Hypothalamus (tissue), 51 donors: ENCODE measurements around the gene ARL17B.
"Not testable (repeated sequence)": the region's sequence is repeated elsewhere in the genome, so short reads cannot be mapped to it uniquely, and the experiment has no call there.

Experiments
- DNase-seq, 51 donors: peaks; one replicate each; lab custom pipeline; 2025; lab: John Stamatoyannopoulos, UW

Gene ARL17B

DNA sequence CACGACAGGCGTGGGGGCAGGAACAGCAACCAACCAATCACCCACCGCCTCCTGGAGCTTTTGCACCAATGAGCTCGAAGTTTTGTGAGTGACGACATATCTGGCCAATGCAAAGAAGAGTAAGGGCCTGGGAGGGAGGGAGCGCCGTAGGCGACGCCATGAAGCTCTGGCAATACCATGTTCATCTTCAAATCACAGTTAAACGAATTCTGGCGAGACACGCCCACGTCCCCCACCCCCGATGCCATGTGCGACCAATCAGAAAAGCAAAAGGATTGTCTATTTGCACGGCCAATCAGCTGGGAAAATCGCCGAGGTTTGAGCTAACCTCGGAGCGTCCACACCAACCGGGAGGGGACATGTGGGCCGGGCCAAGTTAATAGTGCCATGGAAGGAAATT, at the start of gene ARL17B:
TSS of gene ARL17B (minus strand) at position 12 of the 400 bp plus-strand sequence. CDS start 3,369 bp downstream, outside the sequence.
- not testable (repeated sequence) for DNase-seq

DNA sequence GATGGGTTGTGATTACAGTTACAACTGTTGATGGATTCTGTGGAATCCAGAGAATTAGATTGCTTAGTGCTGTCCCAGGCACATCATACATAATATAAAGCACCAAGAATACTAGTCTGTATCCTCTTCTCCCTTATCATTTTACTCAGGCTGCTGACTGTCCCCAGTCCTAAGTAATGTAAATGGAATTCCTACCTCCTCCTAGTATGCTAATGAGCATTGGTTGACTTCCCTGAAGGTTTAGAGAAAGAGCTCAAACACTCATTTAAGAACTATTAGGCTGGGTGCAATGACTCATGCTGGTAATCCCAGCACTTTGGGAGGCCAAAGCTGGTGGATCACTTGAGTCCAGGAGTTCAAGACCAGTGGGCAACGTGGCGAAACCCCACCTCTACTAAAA, 48.3 kb upstream of the ARL17B start:
- not testable (repeated sequence) for DNase-seq

DNA sequence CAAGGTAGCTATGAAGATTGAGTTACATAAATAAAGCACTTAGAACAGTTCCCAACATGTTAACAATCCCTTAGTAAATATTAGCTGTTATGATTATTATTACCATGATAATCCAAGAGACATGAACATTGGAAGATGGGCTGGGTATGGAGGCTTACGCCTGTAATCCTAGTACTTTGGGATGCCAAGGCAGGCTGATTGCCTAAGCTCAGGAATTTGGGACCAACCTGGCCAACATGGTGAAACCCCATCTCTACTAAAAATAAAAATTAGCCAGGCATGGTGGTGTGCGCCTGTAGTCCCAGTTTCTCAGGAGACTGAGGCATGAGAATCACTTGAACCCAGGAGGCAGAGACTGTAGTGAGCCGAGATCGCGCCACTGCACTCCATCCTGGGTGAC, 45.6 kb upstream of the ARL17B start:
- DNase-seq: not testable (repeated sequence)

DNA sequence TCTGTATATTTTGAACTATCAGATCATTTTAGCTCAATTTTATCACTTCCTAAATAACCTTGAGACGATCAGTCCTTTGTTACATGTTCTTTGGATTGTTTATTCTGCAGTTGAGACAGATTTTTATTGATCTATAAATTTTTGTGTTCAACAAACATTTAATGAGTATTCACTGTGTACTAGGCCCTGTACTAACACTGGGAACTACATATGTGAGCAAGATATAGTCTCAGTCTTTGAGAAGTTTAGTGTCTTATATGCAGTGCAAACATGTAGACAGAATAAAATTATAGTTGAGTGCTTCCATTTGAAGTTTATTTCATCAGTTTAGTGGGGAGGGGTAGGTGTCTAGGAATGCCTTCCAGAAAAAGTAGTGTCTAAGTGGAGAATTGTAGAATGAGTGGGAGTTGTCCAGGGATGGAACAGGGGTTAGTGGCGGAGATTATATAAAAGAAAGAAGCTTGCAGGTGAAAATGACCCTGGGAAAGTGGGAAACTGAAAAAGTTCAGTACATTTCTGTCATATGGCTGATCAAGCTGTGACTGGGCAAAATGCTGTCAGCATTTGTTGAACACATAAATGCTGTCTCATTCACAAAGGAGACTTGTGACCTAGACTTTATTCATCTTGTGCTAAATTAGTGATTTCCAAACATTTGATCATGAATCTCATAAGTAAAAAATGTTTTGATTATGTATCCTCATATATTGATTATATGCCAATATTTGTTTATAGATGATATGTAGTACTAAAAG, 39.6 kb upstream of the ARL17B start:
- DNase-seq: not testable (repeated sequence)

DNA sequence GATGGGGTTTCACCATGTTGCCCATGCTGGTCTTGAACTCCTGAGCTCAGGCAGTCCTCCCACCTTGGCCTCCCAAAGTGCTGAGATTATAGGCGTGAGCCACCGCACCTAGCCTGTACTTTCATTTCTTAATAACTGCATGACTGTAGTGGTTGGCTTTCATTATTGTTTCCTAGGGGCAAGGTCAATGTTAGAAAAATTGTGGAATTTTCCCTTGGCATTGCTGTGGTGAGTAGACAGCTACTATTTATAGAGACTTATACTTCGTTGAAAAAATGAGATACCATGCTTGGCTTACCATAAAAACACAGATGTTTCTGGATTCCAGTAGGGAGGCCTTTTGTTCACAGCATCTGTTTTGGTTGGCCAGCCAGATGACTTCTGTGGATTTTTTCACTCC, 39.0 kb upstream of the ARL17B start:
- DNase-seq: not testable (repeated sequence)

DNA sequence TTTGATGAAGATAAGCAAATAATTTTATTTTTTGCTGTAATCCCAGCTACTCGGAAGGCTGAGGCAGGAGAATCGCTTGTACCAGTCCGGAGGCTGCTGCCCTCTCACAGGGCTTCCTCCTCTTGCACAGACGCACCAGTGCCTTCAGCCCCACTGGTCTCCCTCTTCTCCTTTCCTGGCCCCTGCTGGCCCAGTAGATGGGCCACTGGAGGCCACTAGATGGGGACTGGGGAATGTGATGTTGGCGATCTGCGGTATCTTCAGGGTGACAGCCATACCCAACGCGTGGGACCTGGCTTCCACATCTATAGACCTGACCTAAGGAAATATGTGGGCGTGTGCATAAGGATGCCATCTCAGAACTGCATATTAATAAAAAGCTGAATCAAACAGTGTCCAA, 38.4 kb upstream of the ARL17B start:
- DNase-seq: not testable (repeated sequence)

DNA sequence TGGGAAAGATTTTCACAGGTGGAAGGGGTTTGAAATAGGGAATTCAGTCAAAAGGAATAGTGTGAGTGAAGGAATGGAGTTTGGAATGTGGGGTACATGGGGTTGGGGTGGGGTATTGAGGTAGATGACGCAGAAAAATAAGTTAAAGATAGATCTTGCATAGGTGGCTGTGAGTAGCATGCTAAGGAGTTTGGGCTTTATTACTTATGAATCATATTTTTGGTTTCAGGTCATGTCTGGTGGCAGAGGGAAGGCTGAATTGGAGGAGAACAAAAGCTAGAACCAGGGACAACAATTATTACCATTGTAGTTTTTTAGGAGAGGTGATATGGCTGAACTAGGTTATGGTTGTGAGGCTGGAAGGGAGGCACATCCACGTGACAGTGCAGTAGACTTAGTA, 34.7 kb upstream of the ARL17B start:
- DNase-seq: not testable (repeated sequence)

GRCh38 chr17:46393702-46394101, 32.1 kb upstream of the ARL17B start:
- DNase-seq: not testable (repeated sequence)

GRCh38 chr17:46385491-46385890, 23.9 kb upstream of the ARL17B start:
- not testable (repeated sequence) for DNase-seq

DNA sequence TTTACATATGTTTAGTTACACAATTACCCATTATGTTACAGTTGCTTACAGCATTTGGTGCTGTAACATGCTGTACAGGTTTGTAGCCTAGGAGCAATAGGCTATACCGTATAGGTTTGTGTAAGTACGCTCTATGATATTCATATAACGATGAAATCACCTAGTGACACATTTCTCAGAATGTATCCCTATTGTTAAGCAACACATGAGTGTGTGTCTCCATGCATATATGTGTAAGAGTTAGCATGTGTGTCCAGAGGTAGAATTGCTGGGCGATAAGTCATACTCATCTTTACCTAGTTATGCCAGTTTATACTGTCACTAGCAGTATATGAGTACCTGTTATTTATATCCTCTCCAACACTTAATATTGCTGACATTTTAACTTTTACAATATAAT, 21.6 kb upstream of the ARL17B start:
- DNase-seq: not testable (repeated sequence)

DNA sequence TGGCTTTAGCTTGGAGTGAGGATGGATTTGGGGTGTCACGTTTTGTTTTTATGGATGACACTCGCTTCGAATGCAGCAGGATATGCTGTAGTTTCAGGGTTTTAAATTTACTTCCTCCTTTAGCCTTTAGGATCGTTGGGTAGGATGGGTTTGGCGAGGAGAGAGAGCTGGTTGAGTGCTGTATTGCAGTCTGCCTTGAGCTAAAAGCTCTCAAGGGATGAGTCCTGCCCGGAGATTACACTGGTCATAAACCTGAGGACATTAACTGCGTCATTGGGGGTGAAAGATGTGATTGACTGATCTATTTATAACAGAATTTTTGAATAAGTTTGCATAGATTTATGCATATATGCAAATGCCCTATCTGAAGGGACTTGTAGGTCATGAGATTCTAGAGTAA, 11.9 kb upstream of the ARL17B start:
- DNase-seq: not testable (repeated sequence)

DNA sequence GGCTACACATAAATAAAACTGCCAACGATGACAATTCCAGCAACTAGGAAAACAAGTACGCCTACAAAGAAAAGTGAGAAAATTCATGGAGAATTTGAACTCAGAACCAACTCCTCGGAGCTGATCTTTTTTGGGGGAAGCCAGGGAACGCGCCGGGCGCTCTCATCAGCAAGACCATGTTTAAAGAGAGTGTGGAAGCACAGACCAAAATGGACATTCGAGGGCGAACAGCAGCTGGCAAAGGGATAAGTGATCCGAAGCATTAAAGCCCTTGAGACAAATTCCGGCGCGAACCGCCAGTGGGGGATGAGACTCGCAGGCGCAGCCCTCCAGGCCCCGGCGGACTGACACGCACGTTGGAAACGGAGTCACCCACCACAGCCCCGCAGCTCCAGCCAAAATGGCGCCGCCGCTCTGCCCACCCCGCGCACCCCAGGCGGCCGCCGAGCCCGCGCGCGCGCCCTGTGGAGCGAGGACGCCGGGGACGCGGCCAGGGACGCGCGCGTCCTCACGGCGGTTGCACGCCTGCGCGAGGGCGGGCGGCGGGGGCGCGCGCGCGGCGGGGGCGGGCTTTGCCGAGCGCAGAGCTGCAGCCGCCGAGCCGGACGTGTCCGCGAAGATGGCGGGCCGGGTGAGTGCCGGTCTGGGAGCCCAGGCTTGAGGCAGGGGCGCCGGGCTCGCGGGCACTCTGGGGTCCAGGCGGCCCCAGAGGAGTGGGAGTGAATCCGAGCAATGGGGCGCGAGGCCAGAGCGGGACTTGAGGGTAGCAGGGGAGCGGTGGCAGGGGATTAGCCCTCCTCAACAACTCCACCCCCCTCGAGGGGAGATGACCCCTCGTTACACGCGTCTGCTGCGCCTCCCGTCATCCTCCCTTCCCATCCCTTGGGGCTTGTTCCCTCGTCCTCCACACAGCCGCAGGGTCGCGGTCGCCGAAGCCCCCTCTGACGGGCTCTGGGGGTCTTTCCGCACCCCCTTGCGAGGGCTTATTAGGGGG, 11.0 kb upstream of the ARL17B start:
- not testable (repeated sequence) for DNase-seq

DNA sequence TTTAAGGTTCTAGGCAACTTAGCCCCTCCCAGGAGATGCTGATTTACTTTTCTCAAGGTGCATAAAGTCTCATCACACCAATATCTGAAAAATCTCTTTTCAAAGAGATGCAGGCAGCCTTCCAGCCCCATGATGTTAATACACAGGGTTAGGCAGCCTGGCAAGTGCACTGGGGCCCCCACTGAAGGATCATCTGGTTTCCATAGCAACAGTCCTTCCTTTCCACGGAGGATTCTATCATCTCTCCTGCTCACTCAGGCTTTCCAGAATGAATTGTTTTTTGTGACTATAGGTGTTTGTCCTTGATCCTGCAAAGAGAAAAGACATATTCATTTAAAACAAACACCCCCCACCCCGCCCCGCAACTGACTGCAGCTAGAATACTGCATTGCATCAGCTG, 6.0 kb upstream of the ARL17B start:
- DNase-seq: not testable (repeated sequence)

GRCh38 chr17:46361145-46361735, 326 bp downstream of the ARL17B start:
- not testable (repeated sequence) for DNase-seq

DNA sequence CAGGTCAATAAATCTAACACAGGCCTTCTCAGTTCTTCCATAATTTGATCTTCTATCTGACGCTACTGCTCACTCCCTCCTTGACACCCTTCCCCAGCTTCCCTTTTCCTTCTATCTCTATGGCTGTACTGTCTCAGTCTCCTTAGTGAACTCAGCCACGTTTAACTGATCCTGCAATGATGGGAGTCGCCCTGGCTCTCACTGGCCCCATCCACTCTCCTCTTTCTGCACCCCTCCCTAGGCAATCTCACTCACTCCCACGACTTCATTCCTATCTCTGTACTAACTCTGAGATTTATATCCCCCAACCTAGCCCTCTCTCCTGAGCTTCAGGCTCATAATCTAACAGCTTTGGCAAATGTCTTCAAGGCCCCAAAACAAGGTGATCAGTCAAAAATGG, 7.7 kb downstream of the ARL17B start:
- not testable (repeated sequence) for DNase-seq

DNA sequence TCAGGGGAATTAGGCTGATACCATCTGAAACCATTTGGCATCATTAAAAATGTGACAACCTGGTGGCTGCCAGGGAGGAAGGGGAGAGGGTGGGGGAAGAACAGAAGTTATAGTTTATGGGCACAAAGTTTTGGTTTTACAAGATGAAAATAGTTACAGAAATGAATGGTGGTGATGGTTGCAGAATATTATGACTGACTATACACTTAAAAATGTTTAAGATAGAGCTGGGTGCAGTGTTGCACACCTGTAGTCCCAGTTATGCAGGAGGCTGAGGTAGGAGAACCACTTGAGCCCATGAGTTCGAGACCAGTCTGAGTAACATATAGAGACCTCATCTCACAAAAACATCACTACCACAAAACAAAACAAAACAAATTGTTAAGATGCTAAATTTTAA, 12.5 kb downstream of the ARL17B start:
- DNase-seq: not testable (repeated sequence)

DNA sequence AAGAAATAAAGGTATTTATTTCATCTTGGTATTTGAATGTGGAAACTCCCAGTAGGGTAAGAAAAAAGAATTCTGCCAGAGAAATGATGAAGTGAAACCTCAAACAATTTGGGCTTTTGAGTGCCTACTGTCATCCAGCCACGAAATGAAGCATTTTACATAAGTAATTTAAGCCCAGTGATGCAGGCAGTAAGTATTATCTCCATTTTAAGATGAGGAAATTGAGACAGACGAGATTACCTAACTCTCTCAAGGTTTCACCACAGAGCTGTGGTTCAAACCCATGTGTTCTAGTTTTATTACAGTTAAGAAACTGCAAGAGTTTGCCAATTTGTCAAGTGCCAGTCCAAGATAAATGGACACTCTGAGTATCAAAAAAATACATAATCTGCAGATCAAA, 13.2 kb downstream of the ARL17B start:
- DNase-seq: not testable (repeated sequence)

DNA sequence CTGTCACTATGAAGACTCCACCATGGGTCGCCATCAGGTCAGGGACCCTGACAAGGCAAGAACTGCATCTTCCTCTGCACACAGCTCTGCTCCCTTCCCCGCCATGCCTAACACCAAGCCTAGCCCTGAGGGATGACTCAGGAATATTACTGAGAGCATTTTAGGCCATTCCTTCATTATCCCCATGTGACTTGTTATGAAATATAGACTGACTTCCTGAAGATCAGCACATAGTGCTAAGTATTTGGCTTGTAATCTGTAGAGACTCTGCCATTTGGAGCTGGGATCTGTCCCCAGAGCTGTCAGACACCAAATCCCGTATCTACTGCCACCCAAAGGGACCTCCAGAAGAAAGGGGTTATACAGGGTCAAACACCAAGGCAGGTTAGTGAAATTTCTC, 19.4 kb downstream of the ARL17B start:
- DNase-seq: not testable (repeated sequence)

GRCh38 chr17:46341220-46341619, 20.3 kb downstream of the ARL17B start:
- DNase-seq: not testable (repeated sequence)

DNA sequence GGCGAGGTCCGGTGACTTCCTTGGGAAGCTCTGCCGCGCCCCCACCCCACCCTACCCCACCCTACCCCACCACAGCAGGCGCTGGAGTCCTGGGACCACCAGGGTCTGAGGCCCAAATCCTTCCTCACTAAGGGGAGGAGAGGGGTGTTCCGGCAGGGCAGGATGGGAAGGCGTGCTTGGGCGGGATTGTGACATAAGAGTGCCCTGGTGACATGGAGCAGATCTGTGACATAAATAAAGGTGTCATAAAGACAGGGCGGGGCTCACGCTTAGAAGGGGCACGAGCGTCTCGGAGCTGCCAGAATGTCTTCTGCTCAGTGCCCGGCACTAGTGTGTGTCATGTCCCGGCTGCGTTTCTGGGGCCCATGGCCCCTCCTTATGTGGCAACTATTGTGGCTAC, 66.7 kb downstream of the ARL17B start, which contains the start of gene LRRC37A:
TSS of gene LRRC37A (plus strand) at position 301 of the 400 bp plus-strand sequence. CDS start at position 304, 3 bp downstream.
- not testable (repeated sequence) for DNase-seq

GRCh38 chr17:46291618-46292017, 69.9 kb downstream of the ARL17B start:
- DNase-seq: not testable (repeated sequence)
